SK-N-MC (cell line): ENCODE measurements around the gene MACROD2.

Experiments used
- EZH2 ChIP-seq: fragments of 200-600 bp; sonication (generic); IDR thresholded peaks from one replicate; pipeline ENCODE4 v1.6.1; 2017; ENCODE audit warnings: antibody characterized with exemption
- FOXP2 ChIP-seq: optimal IDR thresholded peaks from 2 replicates; pipeline ENCODE3; 2011; ENCODE audit warnings: mild to moderate bottlenecking, moderate library complexity; ENCODE audit not compliant: insufficient read depth; ENCODE audit errors: extremely low read length, control extremely low read depth
- POLR2AphosphoS5 ChIP-seq: IDR thresholded peaks from 2 replicates; pipeline ENCODE4 v1.6.1; 2012; ENCODE audit warnings: mild to moderate bottlenecking, low read depth, low read length, borderline replicate concordance

GRCh38 chr20:16100767-16101166 is 2105.5 kb downstream of the MACROD2 start:
- no peak for TF ChIP-seq POLR2AphosphoS5
- TF ChIP-seq EZH2: no peak
- TF ChIP-seq FOXP2: no peak
